Activated CD8-positive, alpha-beta memory T cell treated with anti-CD3 and anti-CD28 coated beads for 48 hours (primary cell): ENCODE data around the gene CBS.
"Not testable (repeated sequence)": the region's sequence is repeated elsewhere in the genome, so short reads cannot be mapped to it uniquely, and the experiment has no call there.

Experiments used
- DNase-seq, 3 experiments: peaks; one replicate each; pipeline ENCODE4 v3.0.0-alpha.2; 2020; ENCODE audit warnings: low read depth in 2 of 3, low spot score in 2 of 3

Gene CBS

GRCh38 chr21:43025636-43026180 lies 49.9 kb downstream of the CBS start:
- DNase-seq, result no peak

- DNase-seq, result no peak
These were observed 51.0 kb downstream of the CBS start for GRCh38 chr21:43024439-43025136.

DNA sequence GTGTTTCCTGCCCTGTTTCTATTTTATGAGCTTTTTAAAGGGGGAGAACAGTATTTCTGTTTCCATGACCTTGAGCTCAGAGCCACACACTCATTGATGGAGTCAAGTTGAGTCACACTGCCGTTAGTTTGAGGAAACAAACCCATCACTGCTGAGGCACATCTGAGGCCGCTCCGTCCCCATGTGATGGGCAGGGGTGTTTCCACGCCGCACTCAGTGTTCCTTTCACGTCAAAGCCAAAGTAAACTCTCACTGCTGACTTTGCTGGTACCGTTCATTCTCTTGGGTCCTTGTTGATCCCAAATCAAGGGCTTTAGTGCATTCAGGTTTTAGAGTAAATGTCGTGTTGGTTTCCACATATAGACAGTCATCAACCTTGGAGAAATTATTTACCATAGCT lies 52.5 kb downstream of the CBS start:
- no peak for DNase-seq

GRCh38 chr21:43021756-43022600 lies 53.7 kb downstream of the CBS start:
- DNase-seq, result no peak

GRCh38 chr21:43021191-43021590 lies 54.4 kb downstream of the CBS start:
- no peak for DNase-seq

GRCh38 chr21:43020771-43021170 lies 54.9 kb downstream of the CBS start:
- DNase-seq, result no peak

GRCh38 chr21:43020177-43020576 lies 55.5 kb downstream of the CBS start:
- DNase-seq, result no peak

DNA sequence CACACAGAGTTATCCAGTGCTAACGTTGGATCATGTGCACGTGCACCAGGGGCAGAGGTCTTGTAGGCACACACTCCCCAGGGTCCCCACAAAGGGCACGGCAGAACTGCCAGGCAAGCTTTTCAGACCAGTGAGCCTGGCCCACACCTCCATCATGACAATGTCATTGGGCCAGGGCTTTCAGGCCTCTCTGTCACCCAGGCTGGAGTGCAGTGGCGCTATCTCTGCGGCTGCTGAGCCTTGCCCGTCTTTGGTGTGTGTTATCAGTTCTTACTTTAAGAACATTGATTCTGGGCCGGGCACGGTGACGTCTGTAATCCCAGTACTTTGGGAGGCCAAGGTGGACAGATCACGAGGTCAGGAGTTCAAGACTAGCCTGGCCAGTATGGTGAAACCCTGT lies 57.1 kb downstream of the CBS start:
- no peak for DNase-seq

DNA sequence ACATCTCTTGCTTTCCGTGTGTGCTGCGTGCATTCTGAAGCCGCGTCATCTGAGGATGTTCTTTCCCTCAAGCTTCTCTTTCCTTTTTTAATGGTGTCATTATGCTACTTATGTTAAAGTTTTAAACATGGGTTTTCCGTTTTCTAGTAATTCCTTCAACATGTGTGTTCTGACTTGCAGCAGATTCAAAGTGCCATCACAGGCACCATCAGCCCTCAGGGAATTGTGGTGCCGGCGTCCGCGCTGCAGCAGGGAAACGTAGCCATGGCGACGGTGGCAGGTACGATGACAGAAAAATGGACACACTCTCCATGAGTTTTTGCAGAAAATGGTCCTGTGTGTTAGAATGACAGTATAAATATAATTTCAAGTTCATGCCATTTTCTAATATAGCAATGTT lies 58.9 kb downstream of the CBS start:
- no peak for DNase-seq

DNA sequence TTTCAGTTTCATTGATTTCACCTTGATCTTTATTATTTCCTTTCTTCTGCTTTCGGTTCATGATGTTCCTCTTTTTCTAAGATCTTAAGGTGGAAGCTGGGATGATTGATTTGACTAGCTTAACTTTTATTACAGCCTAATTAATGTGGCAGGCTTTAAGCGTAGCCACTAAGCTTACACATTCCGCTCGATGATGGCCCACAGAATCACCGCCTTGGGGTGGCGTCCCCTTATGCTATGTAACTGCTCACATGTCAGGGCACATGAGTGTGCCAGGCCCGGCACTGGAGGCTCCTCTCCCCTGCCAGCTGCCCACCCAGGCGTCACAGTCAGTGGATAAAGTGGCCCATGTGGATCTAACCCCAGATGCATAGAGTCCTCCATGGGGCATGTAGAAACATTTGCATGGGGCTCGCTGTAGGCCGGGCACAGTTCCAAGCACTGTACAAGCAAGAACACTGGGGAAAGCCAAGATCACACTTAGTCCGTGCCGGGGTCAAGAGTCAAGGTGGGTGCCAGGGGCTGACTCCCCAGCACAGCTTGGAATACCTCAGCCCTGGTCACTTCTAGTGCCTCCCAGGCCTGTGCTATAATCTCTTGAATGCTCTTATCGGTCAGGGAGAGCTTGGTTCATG lies 59.6 kb downstream of the CBS start:
- no peak for DNase-seq

DNA sequence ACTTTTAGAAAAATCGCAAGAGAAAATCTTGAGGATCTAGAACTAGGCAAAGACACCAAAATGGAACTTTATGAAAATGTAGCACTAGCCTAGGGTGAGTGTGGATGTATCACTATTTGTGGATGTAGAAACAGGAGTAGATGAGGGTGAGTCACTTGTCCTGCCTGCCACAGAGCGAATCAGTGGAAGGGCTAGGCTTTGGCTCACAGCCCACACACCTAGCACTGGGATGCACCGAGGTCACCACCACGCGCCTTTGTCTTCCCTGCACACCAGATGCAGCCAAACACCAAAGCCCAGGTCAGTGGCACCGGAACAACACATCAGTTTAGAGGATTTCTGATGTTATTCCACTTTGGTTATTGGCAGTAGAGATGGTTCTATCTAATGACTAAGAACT lies 63.0 kb downstream of the CBS start:
- DNase-seq, result no peak

DNA sequence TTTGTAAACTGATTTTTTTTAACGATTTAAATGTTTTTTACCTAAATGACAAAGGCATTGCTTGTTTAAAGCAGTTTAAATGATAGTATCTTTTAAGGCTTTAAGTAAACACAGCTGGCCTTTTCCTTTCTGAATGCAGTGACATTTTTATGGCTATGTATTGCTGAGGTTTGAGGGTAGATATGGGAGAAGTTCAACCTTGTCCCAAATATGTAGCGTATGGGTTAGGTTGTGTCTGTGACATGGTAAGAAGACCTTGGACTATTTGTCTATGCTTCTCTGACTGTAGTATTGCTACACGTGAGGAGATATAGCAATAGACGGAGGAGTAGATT lies 68.8 kb downstream of the CBS start:
- no peak for DNase-seq

- DNase-seq, result not testable (repeated sequence)
These were observed 69.4 kb downstream of the CBS start for GRCh38 chr21:43006051-43006873.

DNA sequence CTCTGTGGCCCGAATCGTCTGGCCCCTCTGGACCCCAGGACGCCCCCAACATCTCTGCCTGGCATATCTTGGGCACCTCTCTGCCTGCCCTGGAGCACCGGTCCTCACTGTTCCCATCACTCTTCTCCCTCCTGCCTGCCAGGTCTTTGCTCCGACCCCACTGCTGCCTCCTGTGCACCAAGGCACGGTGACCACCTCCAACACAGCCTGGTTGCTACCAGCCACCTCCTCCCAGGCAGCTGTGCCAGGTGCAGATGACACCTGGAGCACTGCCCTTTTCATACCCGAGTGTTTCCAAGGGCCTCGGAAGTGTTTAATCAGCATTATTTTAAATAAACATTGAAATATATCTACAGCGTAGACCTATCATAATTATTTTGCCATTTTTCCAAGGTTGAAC lies 70.0 kb downstream of the CBS start:
- DNase-seq, result no peak

DNA sequence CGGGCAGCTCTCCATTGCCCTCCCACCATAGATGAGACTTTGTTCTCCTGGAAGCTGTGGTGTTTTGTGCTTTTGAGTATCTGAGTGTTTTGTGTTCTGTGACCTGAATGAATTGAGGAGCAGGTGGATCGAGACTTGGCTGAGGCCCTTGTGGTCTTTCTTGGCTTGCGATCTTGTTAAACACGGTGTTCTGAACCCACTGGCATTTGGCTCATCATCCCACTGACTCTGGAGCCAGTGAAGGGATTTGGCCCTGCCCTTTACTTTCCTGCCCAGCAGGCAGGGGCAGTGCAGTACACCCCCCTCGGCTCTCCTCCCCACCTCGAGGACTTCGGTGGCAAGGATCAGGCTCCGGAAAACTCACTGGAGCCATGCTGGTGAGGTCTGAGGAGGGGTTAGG lies 70.7 kb downstream of the CBS start:
- no peak for DNase-seq
